AG09319 (cell line): ENCODE measurements around the gene SERPIND1.

ENCODE experiments used
- DNase-seq: peaks from one replicate; pipeline ENCODE4 v3.0.0-alpha.2; 2010; ENCODE audit warnings: low read depth; ENCODE audit errors: extremely low read depth
- CTCF ChIP-seq: IDR thresholded peaks from 2 replicates; pipeline ENCODE4 v1.5.1; 2011; ENCODE audit warnings: low read depth, mild to moderate bottlenecking, inconsistent platforms, low read length, moderate library complexity

The SERPIND1 gene

GRCh38 chr22:20779818-20780158, 5.9 kb downstream of the SERPIND1 start:
- TF ChIP-seq CTCF, result no peak

GRCh38 chr22:20781272-20781990, 7.5 kb downstream of the SERPIND1 start:
- no peak for DNase-seq
- no peak for TF ChIP-seq CTCF

More at GRCh38 chr22:20779818-20780158, 5.9 kb downstream of the SERPIND1 start:
- no peak for DNase-seq

GRCh38 chr22:20782083-20782482, 8.2 kb downstream of the SERPIND1 start:
- no peak for DNase-seq
- TF ChIP-seq CTCF, result no peak

- no peak for DNase-seq
- TF ChIP-seq CTCF, result no peak
These were observed 8.8 kb downstream of the SERPIND1 start for GRCh38 chr22:20782596-20783299.

GRCh38 chr22:20783300-20783673, 9.4 kb downstream of the SERPIND1 start:
- no peak for DNase-seq
- TF ChIP-seq CTCF, result no peak

- TF ChIP-seq CTCF, result peak; percentile 74
- DNase-seq, result peak; percentile 25
These were observed 10.2 kb downstream of the SERPIND1 start for GRCh38 chr22:20783844-20784723.
